ENCODE results near the gene NTRK3. TPM values are rescaled to one million over a fixed set of nuclear protein-coding genes. Genes with fewer than 3 reads are reported as not detected.

Gene NTRK3
- total and polyA plus RNA-seq, 2 donors (not counting 3 experiments of a cell fraction or from before 2014, with no cell fraction given), result not detected

GRCh38 chr15:88004399-88004798 is 252.1 kb downstream of the NTRK3 start:
- no TSS peak for BruUV-seq (replicated peaks)
- Histone ChIP-seq H3K27ac (ENCODE audit: insufficient read depth, low read depth, low read length) (no peak overlapping the region), H3K36me3 (ENCODE audit: control insufficient read depth in 2 of 2, extremely low read depth in 1 of 2, insufficient read depth in 2 of 2, low read length in 2 of 2) (no peaks in the 10 kb centered on the region), H3K9ac (replicated peaks; ENCODE audit: extremely low read depth, insufficient read depth, low read length) (no peak overlapping the region), H4K20me1 (replicated peaks; ENCODE audit: control insufficient read depth, extremely low read depth, insufficient read depth, low read length) (no peaks in the 10 kb centered on the region), H3K9me3 (replicated peaks; ENCODE audit: control insufficient read depth, insufficient read depth, low read length) (peaks cover 6% of the 10 kb centered on the region), H3K4me3 (replicated peaks in 1 of 3; ENCODE audit: insufficient read depth in 1 of 3, low read depth in 1 of 3, low read length in 3 of 3) (no peak overlapping the region), H3K79me2 (ENCODE audit: control insufficient read depth, insufficient read depth, low read length) (no peaks in the 10 kb centered on the region), H3K9me1 (replicated peaks; ENCODE audit: control insufficient read depth, extremely low read depth, insufficient read depth, low read length) (no peaks in the 10 kb centered on the region), H3K27me3 (ENCODE audit: control insufficient read depth in 2 of 2, insufficient read depth in 2 of 2, low read length in 2 of 2) (no peaks in the 10 kb centered on the region), H3K4me1 (ENCODE audit: control insufficient read depth, extremely low read depth, insufficient read depth, low read length) (no peaks in the 10 kb centered on the region), H2AFZ (ENCODE audit: low read depth, low read length) (no peak overlapping the region), H3K4me2 (ENCODE audit: insufficient read depth, low read length) (no peak overlapping the region)
- intact Hi-C loops (cut with micrococcal nuclease), result no loop called here
- FAIRE-seq (no peak), DNase-seq (ENCODE audit: low read depth, low spot score) (no peak)
- no peak for TF ChIP-seq MYC (IDR thresholded peaks at IDR 0.05; ENCODE audit: low read depth, low read length)
- TF ChIP-seq POLR2A (IDR thresholded peaks at IDR 0.05; ENCODE audit: low read depth, low read length), result no peak
- no peak for TF ChIP-seq MAX (IDR thresholded peaks at IDR 0.05; ENCODE audit: insufficient read depth, insufficient read length)
- TF ChIP-seq CTCF (IDR thresholded peaks at IDR 0.05; ENCODE audit: extremely low read depth in 1 of 2, insufficient read depth in 1 of 2, low read depth in 1 of 2, low read length in 2 of 2), result no peak
- no peak for TF ChIP-seq JUN (IDR thresholded peaks at IDR 0.05; ENCODE audit: borderline replicate concordance, insufficient read depth, insufficient read length, low read depth)
- no peak for TF ChIP-seq EZH2 (IDR thresholded peaks at IDR 0.05; ENCODE audit: borderline replicate concordance, low read depth, low read length, severe bottlenecking)
- no peak for TF ChIP-seq POLR2AphosphoS5 (IDR thresholded peaks at IDR 0.05; ENCODE audit: insufficient read depth, low read depth, low read length)
- no peak for TF ChIP-seq FOS (IDR thresholded peaks at IDR 0.05; ENCODE audit: borderline replicate concordance, insufficient read depth, low read length)
- no peak for TF ChIP-seq GATA2 (IDR thresholded peaks at IDR 0.05; ENCODE audit: insufficient read depth, insufficient read length, low read depth, low read length)
- ChIA-PET CTCF (no interaction called here), POLR2A (no interaction called here)
- dilution Hi-C loops (cut with MboI; ENCODE audit: extremely low pct_ligation_motif_present, low sequenced_read_pairs), result no loop called here

Measured in endothelial cell of umbilical vein (primary cell).